Measurements from ENCODE around the gene CRELD2. TPM values are rescaled to one million over a fixed set of nuclear protein-coding genes. Genes with fewer than 3 reads are reported as not detected.
A peak's percentile ranks its signal among the peaks of the same experiment; 100 is the strongest.

The CRELD2 gene
- total RNA-seq, result 10 to 100 TPM in 3 of 4 donors, 1 to 10 TPM in 1; 8.9 to 15.0 (median 13.0) TPM

GRCh38 chr22:49917974-49918910, at the start of gene CRELD2, which contains the start of gene ALG12:
CRELD2 (plus strand) TSS chr22:49918634; CDS start chr22:49918770, 136 bp downstream.
ALG12 (minus strand) TSS chr22:49918438; CDS start chr22:49913765, 4,673 bp downstream.
- H3K4me1 ChIP-seq, result peaks cover 13 to 19% of the 10 kb centered on the region in 2 donors
- peak; percentile 82 to 91 for TF ChIP-seq POLR2A (IDR thresholded peaks at IDR 0.05)
- peak in 1 of 5 experiments; percentile 21 for TF ChIP-seq CTCF (IDR thresholded peaks at IDR 0.05 in 4 of 5, conservative IDR thresholded peaks at IDR 0.05 in 1 of 5)
- peak within 1 kb of the TSS; percentile 83 to 98 (median 95) for H3K27ac ChIP-seq
- in situ Hi-C loops (cut with MboI; ENCODE audit: low sequenced_read_pairs in 4 of 4) (loop anchor here in 2 of 4 donors (10.0 kb wide), 2 partner anchors 63 to 143 kb away; partner anchors contain the start of gene ZBED4 (in 1 of the 2)), intact Hi-C loops (cut with DNase I; ENCODE audit: low total_unique reads) (loop anchor here (1.0 to 5.0 kb wide), 6 partner anchors 13 to 425 kb away; partner anchors contain the start of genes PIM3, PPP6R2 and ZBED4)
- DNase-seq (peak; percentile 97 to 98), ATAC-seq (peak; percentile 95 to 97)
- peak within 1 kb of the TSS; percentile 71 to 89 (median 76) for H3K4me3 ChIP-seq
- no peaks in the 10 kb centered on the region for H3K27me3 ChIP-seq
- H3K36me3 ChIP-seq, result peaks cover 0 to 26% of the 10 kb centered on the region in 2 donors
- no peaks in the 10 kb centered on the region for H3K9me3 ChIP-seq

GRCh38 chr22:49869086-49869830, 49.2 kb upstream of the CRELD2 start:
- no peaks in the 10 kb centered on the region for H3K4me1 ChIP-seq
- DNase-seq, result no peak
- H3K27ac ChIP-seq, result no peak overlapping the region
- no peak overlapping the region for H3K4me3 ChIP-seq
- ATAC-seq, result no peak
- TF ChIP-seq POLR2A (IDR thresholded peaks at IDR 0.05), result no peak
- no peak for TF ChIP-seq CTCF (IDR thresholded peaks at IDR 0.05 in 4 of 5, conservative IDR thresholded peaks at IDR 0.05 in 1 of 5)
- H3K27me3 ChIP-seq, result no peaks in the 10 kb centered on the region
- intact Hi-C loops (cut with DNase I; ENCODE audit: low total_unique reads) (no loop called here), in situ Hi-C loops (cut with MboI; ENCODE audit: low sequenced_read_pairs in 4 of 4) (no loop called here)
- peaks cover 0 to 5% of the 10 kb centered on the region in 2 donors for H3K36me3 ChIP-seq
- H3K9me3 ChIP-seq, result peaks cover 0 to 23% (median 5%) of the 10 kb centered on the region in 3 donors

- ATAC-seq (no peak), DNase-seq (no peak)
- H3K36me3 ChIP-seq, result peaks cover 0 to 2% of the 10 kb centered on the region in 2 donors
- intact Hi-C loops (cut with DNase I; ENCODE audit: low total_unique reads) (no loop called here), in situ Hi-C loops (cut with MboI; ENCODE audit: low sequenced_read_pairs in 4 of 4) (no loop called here)
- no peaks in the 10 kb centered on the region for H3K27me3 ChIP-seq
- no peak overlapping the region for H3K4me3 ChIP-seq
- H3K4me1 ChIP-seq, result no peaks in the 10 kb centered on the region
- TF ChIP-seq CTCF (IDR thresholded peaks at IDR 0.05 in 4 of 5, conservative IDR thresholded peaks at IDR 0.05 in 1 of 5) (no peak), POLR2A (IDR thresholded peaks at IDR 0.05) (no peak)
- H3K27ac ChIP-seq, result no peak overlapping the region
- peaks cover 0 to 22% (median 5%) of the 10 kb centered on the region in 3 donors for H3K9me3 ChIP-seq
These were observed 48.4 kb upstream of the CRELD2 start for GRCh38 chr22:49869845-49870712.

GRCh38 chr22:49871482-49871881, 47.0 kb upstream of the CRELD2 start:
- Histone ChIP-seq H3K9me3 (peaks cover 0 to 8% (median 2%) of the 10 kb centered on the region in 3 donors), H3K27ac (no peak overlapping the region), H3K4me3 (no peak overlapping the region), H3K36me3 (no peaks in the 10 kb centered on the region), H3K27me3 (no peaks in the 10 kb centered on the region), H3K4me1 (no peaks in the 10 kb centered on the region)
- no peak for TF ChIP-seq POLR2A (IDR thresholded peaks at IDR 0.05)
- TF ChIP-seq CTCF (IDR thresholded peaks at IDR 0.05 in 4 of 5, conservative IDR thresholded peaks at IDR 0.05 in 1 of 5), result no peak
- intact Hi-C loops (cut with DNase I; ENCODE audit: low total_unique reads), result no loop called here
- in situ Hi-C loops (cut with MboI; ENCODE audit: low sequenced_read_pairs in 4 of 4), result no loop called here
- ATAC-seq (no peak), DNase-seq (no peak)

All from gastrocnemius medialis (tissue), 4 donors.